HG03025 (cell line): ENCODE measurements around the gene LMCD1.

Experiments
- ATAC-seq: cut with Tn5 transposase; IDR thresholded peaks from one replicate; pipeline ENCODE4 v1.9.1; 2021; ENCODE audit warnings: mild to moderate bottlenecking, moderate library complexity; ENCODE audit not compliant: unreplicated experiment, low FRiP score

LMCD1 gene

GRCh38 chr3:8530581-8530980 lies 29.0 kb downstream of the LMCD1 start:
- ATAC-seq: no peak

DNA sequence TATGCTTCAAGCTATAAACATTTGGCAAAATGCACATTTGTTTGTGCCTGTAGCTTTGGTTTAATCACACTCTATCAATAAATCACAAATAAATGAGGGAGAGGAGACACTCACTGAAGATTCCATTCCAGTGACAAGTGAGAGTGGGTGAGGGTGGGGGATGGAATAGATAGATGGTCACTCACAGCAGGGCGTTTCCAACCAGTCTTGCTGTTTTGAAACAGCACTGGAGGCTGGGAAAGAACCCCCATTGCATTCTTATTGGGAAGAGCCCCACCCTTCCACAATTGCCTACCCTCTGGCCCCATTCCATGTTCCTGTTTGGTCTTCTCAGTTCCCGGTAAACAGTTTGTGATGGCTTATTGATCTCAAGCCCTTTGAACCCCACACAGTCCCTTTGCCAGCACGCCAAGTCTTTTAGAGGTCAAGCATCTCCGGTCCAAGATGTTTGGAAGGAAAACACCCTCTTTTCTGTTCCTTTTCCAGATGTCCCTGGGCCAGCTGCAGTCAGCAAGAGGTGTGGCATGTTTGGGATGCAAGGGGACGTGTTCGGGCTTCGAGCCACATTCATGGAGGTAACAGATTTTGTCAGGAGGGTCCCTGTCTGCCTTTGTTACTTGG lies 30.7 kb downstream of the LMCD1 start:
- ATAC-seq: no peak

- ATAC-seq: no peak
These were observed 34.8 kb downstream of the LMCD1 start for GRCh38 chr3:8536096-8537056.

- ATAC-seq: no peak
These were observed 35.8 kb downstream of the LMCD1 start for GRCh38 chr3:8537440-8537839.

GRCh38 chr3:8538223-8538622 lies 36.6 kb downstream of the LMCD1 start:
- ATAC-seq: no peak

DNA sequence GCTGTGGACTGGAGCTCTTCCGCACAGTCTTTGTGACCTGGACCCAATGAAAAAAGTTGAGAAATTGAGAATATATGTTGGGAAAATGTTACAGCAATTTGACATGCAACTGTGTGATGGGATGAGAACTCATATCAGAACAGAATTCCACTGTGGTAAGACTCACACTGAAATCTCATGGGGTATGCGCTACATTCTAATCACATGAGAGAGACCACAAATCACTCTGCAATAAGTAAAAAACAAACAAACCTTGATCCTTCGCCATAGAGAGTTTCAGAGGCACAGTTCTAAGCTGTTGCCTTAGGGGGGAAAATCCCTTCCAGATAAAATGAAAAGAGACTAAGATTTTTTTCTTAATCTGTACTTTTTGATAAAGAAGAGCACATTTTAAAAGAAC lies 37.3 kb downstream of the LMCD1 start:
- no peak for ATAC-seq

GRCh38 chr3:8539419-8539818 lies 37.8 kb downstream of the LMCD1 start:
- no peak for ATAC-seq

DNA sequence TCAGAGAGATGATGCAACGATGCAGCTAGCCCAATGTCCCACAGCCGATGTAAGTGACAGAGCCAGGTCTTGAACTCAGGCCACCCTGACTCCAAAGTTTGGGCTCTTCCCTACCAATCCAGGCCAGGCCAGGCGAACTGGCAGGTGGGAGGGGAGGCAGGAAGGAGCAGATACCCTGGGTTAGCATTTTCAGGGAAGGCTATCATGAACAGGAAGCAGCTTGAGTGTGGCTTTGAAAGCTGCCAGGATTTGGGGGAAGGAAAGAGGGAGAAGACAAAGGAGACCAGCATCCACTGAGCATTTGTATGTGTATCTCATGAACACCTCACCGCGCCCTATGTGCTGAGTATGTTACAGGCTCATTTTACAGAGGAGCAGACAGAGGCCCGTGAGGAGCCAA lies 38.8 kb downstream of the LMCD1 start:
- no peak for ATAC-seq

DNA sequence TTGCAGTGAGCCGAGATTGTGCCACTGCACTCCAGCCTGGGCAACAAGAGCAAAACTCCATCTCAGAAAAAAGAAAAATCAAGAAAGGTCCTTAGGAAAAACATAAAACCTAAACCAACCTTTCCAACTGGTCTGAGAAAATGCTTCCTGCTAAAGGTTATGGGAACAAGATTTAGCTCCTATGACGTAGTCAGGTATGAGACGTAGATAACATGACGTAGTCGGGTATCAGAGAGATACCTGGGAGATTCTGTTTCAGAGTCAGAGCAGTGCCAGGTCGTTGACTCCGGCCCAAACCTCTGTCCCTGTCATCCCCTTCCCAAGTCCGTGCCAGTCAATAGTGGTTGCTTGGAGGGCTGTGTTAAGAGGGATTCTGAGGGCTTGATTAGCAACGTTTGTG lies 39.9 kb downstream of the LMCD1 start:
- no peak for ATAC-seq

DNA sequence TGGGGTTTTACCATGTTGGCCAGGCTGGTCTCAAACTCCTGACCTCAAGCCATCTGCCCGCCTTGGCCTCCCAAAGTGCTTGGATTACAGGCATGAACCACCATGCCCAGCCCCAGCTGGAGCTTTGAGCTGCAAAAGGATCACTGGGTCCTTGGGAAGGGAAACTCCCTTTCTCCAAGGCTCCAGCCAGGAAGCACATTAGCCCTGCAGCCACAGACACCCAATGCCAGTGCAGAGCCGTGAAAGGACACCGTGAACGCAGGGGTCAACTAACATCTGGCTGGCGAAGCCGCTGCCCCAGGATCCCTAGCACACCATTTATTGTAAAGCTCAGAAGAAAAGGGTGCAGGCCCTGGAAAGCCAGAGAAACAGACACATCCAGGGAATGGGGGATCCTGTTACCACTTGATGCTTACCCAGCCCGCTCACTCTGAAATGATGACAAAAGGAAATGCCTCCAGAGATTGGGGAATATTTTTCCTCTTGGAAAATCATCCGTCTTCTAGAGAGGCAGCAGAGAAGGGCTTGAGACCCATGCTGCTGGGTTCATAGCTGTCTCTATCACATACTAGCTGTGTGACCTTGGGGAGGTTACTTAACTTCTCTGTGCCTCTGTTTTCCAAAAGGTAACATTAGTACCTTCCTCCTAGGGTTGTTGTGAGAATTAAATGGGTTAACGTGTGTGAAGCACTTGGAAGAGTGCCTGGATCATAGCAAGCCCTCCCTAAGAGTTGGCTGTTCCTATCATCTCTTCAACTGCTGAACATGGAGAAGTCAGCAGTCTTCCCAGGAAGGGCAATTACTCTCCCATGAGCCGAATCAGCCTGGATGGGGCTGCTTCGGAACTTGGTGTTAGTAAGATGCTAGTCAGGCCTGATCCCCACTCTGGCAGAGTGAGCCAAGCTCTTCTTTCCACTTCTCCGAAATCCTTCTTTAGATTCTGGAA lies 40.8 kb downstream of the LMCD1 start:
- no peak for ATAC-seq

- ATAC-seq: no peak
These were observed 45.0 kb downstream of the LMCD1 start for GRCh38 chr3:8546609-8547008.

GRCh38 chr3:8548502-8549275 lies 47.1 kb downstream of the LMCD1 start:
- no peak for ATAC-seq

DNA sequence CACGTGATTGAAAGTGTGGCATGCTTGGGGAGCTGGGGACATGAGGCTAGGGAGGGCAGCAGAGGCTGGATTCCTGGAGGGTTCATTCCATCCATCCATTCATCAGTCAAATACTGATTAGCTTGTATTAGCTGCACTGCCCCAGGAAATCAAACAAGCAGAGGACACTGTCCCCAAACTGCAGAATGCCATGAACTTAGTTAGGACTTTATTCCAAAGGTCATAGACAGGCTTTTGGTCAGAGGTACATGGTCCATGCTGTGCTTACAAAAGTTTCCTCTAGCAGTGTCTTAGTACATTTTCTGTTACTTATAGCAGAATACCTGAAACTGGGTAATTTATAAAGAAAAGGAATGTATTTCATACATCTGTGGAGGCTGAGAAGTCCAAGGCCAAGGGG lies 47.7 kb downstream of the LMCD1 start:
- ATAC-seq: no peak

DNA sequence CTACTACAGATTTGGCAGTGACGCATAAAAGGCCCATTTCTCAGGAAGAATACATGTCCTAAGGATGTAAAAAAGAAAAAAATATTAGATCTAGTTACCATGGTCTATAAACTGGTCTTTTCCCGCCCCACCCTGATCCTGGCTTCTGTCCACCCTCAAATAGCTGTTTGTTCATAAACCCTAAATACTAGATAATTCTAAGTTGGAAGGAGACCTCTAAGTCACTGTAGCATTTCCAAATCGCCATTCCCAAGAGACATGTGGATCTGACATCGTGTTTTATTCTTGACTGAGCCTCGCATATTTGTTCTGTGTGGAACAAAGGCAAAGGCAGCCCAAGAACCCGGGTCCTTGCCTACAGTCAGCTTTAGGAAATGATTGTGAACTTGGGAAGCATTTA lies 49.0 kb downstream of the LMCD1 start:
- ATAC-seq: no peak

DNA sequence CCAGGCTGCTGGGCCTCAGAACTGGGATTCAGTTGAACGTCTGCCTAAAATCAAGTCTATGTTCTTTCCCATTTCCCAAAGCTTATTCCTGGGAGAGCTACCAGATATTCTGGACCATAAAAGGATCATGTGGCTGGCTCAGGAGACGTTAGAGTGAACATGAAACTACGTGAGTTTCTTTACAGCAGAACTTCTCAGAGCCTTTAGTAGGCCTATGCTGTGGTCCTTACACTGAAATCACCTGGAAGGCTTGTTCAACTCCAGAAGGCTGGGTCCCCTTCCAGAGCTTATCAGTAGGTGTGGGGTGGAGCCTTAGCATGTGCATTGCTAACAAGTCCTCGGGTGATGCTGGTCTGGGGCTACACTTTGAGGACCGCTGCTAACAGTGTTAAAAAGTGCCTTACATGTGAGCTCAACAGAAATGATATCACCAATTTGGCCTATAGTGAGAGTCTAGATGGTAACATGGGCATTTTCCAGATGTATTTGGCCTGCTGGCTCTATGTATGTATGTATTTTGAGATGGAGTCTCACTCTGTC lies 50.7 kb downstream of the LMCD1 start:
- no peak for ATAC-seq

DNA sequence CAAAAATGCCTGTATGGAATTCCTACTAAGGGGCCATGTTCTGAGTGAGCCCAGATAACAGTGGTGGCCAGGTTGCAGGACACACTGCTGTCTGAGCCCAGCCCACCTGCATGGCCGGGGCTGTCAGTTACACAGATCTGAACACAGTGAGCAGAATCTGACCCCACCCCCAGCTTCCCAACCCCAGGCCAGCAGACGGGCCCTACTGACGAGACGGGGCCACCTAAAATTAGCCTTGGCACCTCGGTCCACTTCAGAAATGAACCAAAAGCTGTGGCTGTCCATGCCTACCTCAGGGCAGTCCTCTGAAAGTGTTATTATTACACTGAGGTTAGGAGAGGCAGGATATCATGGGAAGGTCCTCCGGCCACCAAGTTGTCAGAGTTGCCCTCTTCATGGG lies 51.8 kb downstream of the LMCD1 start:
- no peak for ATAC-seq

- no peak for ATAC-seq
These were observed 53.1 kb downstream of the LMCD1 start for GRCh38 chr3:8554696-8555095.

DNA sequence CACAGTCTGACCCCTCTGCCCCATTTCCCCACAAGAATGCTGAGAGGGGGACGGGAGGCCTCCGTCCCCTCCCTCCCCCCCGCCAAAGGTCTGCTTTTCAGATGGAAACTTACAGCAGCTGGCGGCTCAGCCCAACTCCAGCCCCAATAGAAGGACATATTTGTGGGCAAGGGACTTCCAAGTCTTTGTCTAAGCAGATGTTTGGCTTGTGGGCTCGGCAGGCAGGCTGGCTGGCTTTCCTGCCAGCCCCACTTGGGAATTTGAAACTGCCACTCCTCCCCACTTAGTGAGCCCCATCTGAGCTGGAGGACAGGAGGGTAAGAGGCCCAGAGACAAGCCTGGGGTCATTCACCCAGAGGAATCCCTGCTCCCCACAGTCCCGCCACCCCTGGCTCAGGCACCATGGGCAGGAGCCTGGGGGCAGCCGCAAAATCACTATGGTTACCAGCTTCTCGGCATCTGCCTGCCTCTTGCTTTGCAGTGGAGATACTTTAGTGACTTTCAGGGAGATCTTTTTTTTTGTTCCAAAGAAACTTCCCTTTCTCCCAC lies 53.6 kb downstream of the LMCD1 start:
- ATAC-seq: no peak

GRCh38 chr3:8555725-8556472 lies 54.3 kb downstream of the LMCD1 start:
- ATAC-seq: no peak
